GM06990 (cell line): ENCODE measurements around the gene STPG3.

Experiments used
- DNase-seq: peaks from one replicate; pipeline ENCODE4 v3.0.0-alpha.2; 2011; ENCODE audit not compliant: insufficient read length; ENCODE audit errors: extremely low read depth
- H3K27me3 ChIP-seq: replicated peaks from 2 replicates; pipeline ENCODE4 v1.6.0; 2011; ENCODE audit warnings: low read length; ENCODE audit not compliant: control insufficient read depth, insufficient read depth
- H3K36me3 ChIP-seq: 2 replicates; pipeline ENCODE4 v1.5.1; 2011; ENCODE audit warnings: low read length; ENCODE audit not compliant: control insufficient read depth, insufficient read depth
- H3K4me3 ChIP-seq: replicated peaks from 2 replicates; pipeline ENCODE4 v1.5.1; 2011; ENCODE audit warnings: low read depth, mild to moderate bottlenecking, control low read depth, low read length
- CTCF ChIP-seq: IDR thresholded peaks from 2 replicates; pipeline ENCODE4 v1.5.1; 2011; ENCODE audit warnings: low read length, control low read depth, mild to moderate bottlenecking, inconsistent platforms; ENCODE audit not compliant: insufficient read depth, poor library complexity, severe bottlenecking

STPG3 gene

GRCh38 chr9:137247135-137247915 is 3.8 kb upstream of the STPG3 start:
- Histone ChIP-seq H3K27me3 (no peaks in the 10 kb centered on the region), H3K36me3 (peaks cover 15% of the 10 kb centered on the region), H3K4me3 (no peak overlapping the region)
- DNase-seq: no peak
- no peak for TF ChIP-seq CTCF

- no peak for TF ChIP-seq CTCF
- H3K4me3 ChIP-seq: no peak overlapping the region
Observed at GRCh38 chr9:137247916-137248175, 3.2 kb upstream of the STPG3 start.

GRCh38 chr9:137250329-137251193 is 525 bp upstream of the STPG3 start:
- no peaks in the 10 kb centered on the region for H3K27me3 ChIP-seq
- DNase-seq: no peak
- TF ChIP-seq CTCF: no peak
- H3K36me3 ChIP-seq: no peaks in the 10 kb centered on the region
- no peak overlapping the region for H3K4me3 ChIP-seq

More at GRCh38 chr9:137247916-137248175, 3.2 kb upstream of the STPG3 start:
- no peak for DNase-seq
- H3K36me3 ChIP-seq: peaks cover 9% of the 10 kb centered on the region
- no peaks in the 10 kb centered on the region for H3K27me3 ChIP-seq

- no peak for DNase-seq
- H3K36me3 ChIP-seq: peaks cover under 1% of the 10 kb centered on the region; the same call in 1 of the 2 replicates
- H3K27me3 ChIP-seq: no peaks in the 10 kb centered on the region
- H3K4me3 ChIP-seq: no peak overlapping the region
- TF ChIP-seq CTCF: no peak
Observed at GRCh38 chr9:137251490-137252268, 593 bp downstream of the STPG3 start.

- no peaks in the 10 kb centered on the region for H3K27me3 ChIP-seq
- no peak for TF ChIP-seq CTCF
- H3K36me3 ChIP-seq: peaks cover 1% of the 10 kb centered on the region; the same call in 1 of the 2 replicates
- H3K4me3 ChIP-seq: no peak overlapping the region
- DNase-seq: no peak
Observed at GRCh38 chr9:137252555-137253506, 1.7 kb downstream of the STPG3 start.
